MM.1S (cell line): ENCODE results near the gene CASS4.
"Not testable (repeated sequence)": the region's sequence is repeated elsewhere in the genome, so short reads cannot be mapped to it uniquely, and the experiment has no call there.

ENCODE experiments used
- CTCF ChIP-seq: fragments of 300-600 bp; sonication (generic); IDR thresholded peaks from 2 replicates; pipeline ENCODE4 v1.5.1; 2016; ENCODE audit warnings: antibody characterized with exemption, low read length, mixed read lengths
- EZH2 ChIP-seq: fragments of 300-600 bp; sonication (generic); optimal IDR thresholded peaks from 2 replicates; pipeline ENCODE3; 2017; ENCODE audit warnings: low read depth, mild to moderate bottlenecking, antibody characterized with exemption, low read length, mixed read lengths

DNA sequence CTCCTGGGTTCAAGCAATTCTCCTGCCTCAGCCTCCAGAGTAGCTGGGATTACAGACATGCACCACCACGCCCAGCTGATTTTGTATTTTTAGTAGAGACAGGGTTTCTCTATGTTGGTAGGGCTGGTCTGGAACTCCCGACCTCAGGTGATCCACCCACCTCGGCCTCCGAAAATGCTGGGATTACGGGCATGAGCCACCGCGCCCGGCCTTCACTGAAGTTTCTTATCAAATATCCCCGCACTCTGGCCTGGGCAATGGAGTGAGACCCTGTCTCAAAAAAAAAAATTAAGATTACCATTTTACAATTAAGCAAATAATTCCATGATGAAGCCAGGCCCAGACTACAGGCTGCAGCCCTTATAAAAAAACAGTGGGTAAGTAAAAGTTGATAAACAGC lies 21.7 kb upstream of the CASS4 start:
- TF ChIP-seq CTCF, EZH2: not testable (repeated sequence)
